T-helper 22 cell (primary cell): ENCODE measurements around the gene HOXA6.

Source experiments
- DNase-seq: peaks from one replicate; pipeline ENCODE4 v3.0.0-alpha.2; 2020; ENCODE audit warnings: low read depth

The HOXA6 gene

GRCh38 chr7:27161214-27161720, 13.7 kb upstream of the HOXA6 start:
- DNase-seq, result no peak

- DNase-seq, result peak; percentile 58
These were observed 13.1 kb upstream of the HOXA6 start for GRCh38 chr7:27160546-27161213.

GRCh38 chr7:27160145-27160545, 12.6 kb upstream of the HOXA6 start:
- no peak for DNase-seq

- DNase-seq, result no peak
These were observed 11.9 kb upstream of the HOXA6 start for GRCh38 chr7:27159266-27160144.

GRCh38 chr7:27158436-27159265, 11.1 kb upstream of the HOXA6 start:
- no peak for DNase-seq

- no peak for DNase-seq
These were observed 10.3 kb upstream of the HOXA6 start for GRCh38 chr7:27157702-27158431.

- DNase-seq, result no peak
These were observed 9.5 kb upstream of the HOXA6 start for GRCh38 chr7:27156916-27157701.

GRCh38 chr7:27156508-27156898, 8.9 kb upstream of the HOXA6 start, which contains the start of gene HOXA7:
HOXA7 (minus strand) TSS chr7:27156675; CDS start chr7:27156545, 130 bp downstream.
- no peak for DNase-seq

GRCh38 chr7:27155816-27156507, 8.4 kb upstream of the HOXA6 start:
- no peak for DNase-seq

- DNase-seq, result no peak
These were observed 7.6 kb upstream of the HOXA6 start for GRCh38 chr7:27154901-27155815.

GRCh38 chr7:27154369-27154768, 6.8 kb upstream of the HOXA6 start:
- no peak for DNase-seq

- DNase-seq, result no peak
These were observed 6.0 kb upstream of the HOXA6 start for GRCh38 chr7:27153526-27153925.

- DNase-seq, result no peak
These were observed 5.4 kb upstream of the HOXA6 start for GRCh38 chr7:27152816-27153442.

GRCh38 chr7:27151931-27152815, 4.6 kb upstream of the HOXA6 start, which contains the start of gene HOXA3:
HOXA3 (minus strand) TSS chr7:27152583; CDS start chr7:27110640, 41,943 bp downstream.
- no peak for DNase-seq

GRCh38 chr7:27151341-27151930, 3.9 kb upstream of the HOXA6 start:
- DNase-seq, result no peak

- DNase-seq, result peak; percentile 29
These were observed 3.2 kb upstream of the HOXA6 start for GRCh38 chr7:27150568-27151340.
